Fibroblast of the conjunctiva (primary cell): ENCODE results near the gene SH3BP4.

Experiments
- DNase-seq: peaks from one replicate; pipeline ENCODE4 v3.0.0-alpha.2; 2010; ENCODE audit warnings: low read depth

Gene SH3BP4

DNA sequence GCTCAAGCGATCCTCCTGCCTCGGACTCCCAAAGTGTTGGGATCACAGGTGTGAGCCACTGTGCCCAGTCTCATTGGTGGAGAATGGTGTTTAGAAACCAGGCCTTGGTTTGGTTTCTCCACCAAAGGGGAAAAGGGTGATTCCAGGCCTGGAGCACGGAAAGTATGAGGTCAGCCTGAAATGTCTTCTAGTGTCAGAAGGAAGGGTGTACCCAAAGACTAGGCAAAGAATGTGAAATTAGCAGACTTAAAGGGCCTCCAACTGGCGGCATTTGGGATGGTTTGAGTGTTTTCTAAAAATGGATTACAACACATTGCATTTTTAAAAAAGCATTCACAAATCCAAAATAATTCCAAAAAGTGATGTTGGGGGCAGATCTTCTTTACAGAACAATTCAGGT lies 139.6 kb downstream of the SH3BP4 start:
- no peak for DNase-seq

DNA sequence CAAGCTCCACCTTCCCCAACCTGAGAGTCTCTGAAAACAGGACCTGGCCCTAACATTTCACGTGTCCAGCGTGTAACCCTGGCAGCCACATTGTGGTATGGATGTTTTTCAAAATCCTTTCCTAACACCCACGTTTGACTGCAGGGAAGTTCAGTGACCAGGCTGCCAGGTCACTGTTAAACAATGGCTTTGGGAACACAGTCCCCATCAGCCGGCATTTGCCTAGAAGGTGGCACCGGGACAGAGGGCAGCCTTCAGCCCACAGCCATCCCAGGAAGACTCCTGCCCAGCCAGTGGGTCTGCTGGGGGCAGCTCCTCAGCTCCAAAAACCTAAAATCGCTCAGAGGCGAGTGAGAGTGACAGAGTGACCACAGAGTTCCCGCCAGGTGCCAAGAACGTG lies 140.2 kb downstream of the SH3BP4 start:
- no peak for DNase-seq

GRCh38 chr2:235092433-235093223 lies 140.8 kb downstream of the SH3BP4 start:
- no peak for DNase-seq

GRCh38 chr2:235094457-235094856 lies 142.6 kb downstream of the SH3BP4 start:
- no peak for DNase-seq

- DNase-seq, result no peak
Observed at GRCh38 chr2:235095569-235095968, 143.8 kb downstream of the SH3BP4 start.

GRCh38 chr2:235096447-235096846 lies 144.6 kb downstream of the SH3BP4 start:
- DNase-seq, result no peak

- DNase-seq, result no peak
Observed at GRCh38 chr2:235097196-235097595, 145.4 kb downstream of the SH3BP4 start.

GRCh38 chr2:235098269-235098668 lies 146.5 kb downstream of the SH3BP4 start:
- no peak for DNase-seq

- no peak for DNase-seq
Observed at GRCh38 chr2:235098736-235099494, 147.1 kb downstream of the SH3BP4 start.

DNA sequence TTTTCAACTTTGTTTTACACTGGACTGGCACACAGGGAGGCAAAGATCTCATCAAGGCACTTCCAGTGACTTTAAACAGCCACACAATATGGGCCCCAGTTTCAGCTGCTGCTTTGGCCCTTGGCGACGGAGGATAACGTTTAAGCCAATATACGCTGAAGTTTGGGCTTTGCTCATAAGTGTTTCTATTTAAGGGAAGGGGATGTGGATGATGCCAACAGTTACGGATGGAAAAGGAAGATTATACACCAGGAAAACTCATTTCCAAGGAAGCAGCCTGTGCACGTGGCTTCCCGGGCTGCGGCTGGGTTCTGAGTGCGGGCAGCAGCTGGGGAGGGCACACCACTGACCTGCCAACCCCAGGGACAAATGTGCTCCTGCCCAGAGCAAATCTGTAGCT lies 151.1 kb downstream of the SH3BP4 start:
- no peak for DNase-seq
